HepG2 (cell line): ENCODE measurements around the gene EIF5. TPM values are rescaled to one million over a fixed set of nuclear protein-coding genes. Genes with fewer than 3 reads are reported as not detected.

Experiments used
- FOXA3 ChIP-seq: IDR thresholded peaks from 2 replicates; pipeline ENCODE4 v1.6.1; 2016; ENCODE audit warnings: missing genetic modification reagents, missing compliant biosample characterization
- MYNN ChIP-seq: sonication (generic); formaldehyde crosslinking; IDR thresholded peaks from 2 replicates; pipeline ENCODE4 v1.4.0; 2020; ENCODE audit warnings: mild to moderate bottlenecking, low read depth, missing genetic modification reagents
- ZNF10 ChIP-seq: sonication (generic); formaldehyde crosslinking; IDR thresholded peaks from 2 replicates; pipeline ENCODE4 v1.4.0; 2020; ENCODE audit warnings: mild to moderate bottlenecking, low read depth, missing genetic modification reagents, borderline replicate concordance
- ZNF33A ChIP-seq: sonication (generic); formaldehyde crosslinking; IDR thresholded peaks from 2 replicates; pipeline ENCODE4 v1.5.1; 2020; ENCODE audit warnings: missing genetic modification reagents, mild to moderate bottlenecking, moderate library complexity, borderline replicate concordance
- ZNF761 ChIP-seq: sonication (generic); formaldehyde crosslinking; conservative IDR thresholded peaks from 2 replicates; pipeline ENCODE4 v1.4.0; 2020; ENCODE audit warnings: mild to moderate bottlenecking, missing genetic modification reagents
- polyA plus RNA-seq, 8 experiments: library from polyadenylated mRNA; depleted of rRNA in 3 of 8; stranded (reverse) in 7 of 8; unstranded in 1 of 8; fragments of >200 nt; fragmentation: Illumina TruSeq in 4 of 8; extraction: Trizol in 4 of 8; gene quantifications; 2 replicates each; pipeline versions ENCODE4 v1.2.1 to v1.2.3, GENCODE V29; 2011 to 2016; ENCODE audit warnings: low read depth in 4 of 8, missing spikeins in 1 of 8, mixed read lengths in 1 of 8; ENCODE audit not compliant: insufficient read depth in 1 of 8
- total RNA-seq, 5 experiments: library from RNA; depleted of rRNA; stranded (reverse); fragments of >200 nt; fragmentation: Illumina TruSeq; extraction: Trizol; gene quantifications; 2 replicates each; pipeline ENCODE4 v1.2.3, GENCODE V29; 2016; ENCODE audit warnings: low read depth in 1 of 5
- TF ChIP-seq, protein P1 (sequence below): sonication (generic); formaldehyde crosslinking; IDR thresholded peaks from 2 replicates; pipeline ENCODE4 v1.5.1; 2020; ENCODE audit warnings: missing genetic modification reagents, mild to moderate bottlenecking, borderline replicate concordance
- TF ChIP-seq, protein P2 (sequence below): sonication (generic); formaldehyde crosslinking; IDR thresholded peaks from 2 replicates; pipeline ENCODE4 v1.5.0; 2020; ENCODE audit warnings: mild to moderate bottlenecking, missing genetic modification reagents, moderate library complexity
- TF ChIP-seq, protein P3 (sequence below): sonication (generic); formaldehyde crosslinking; IDR thresholded peaks from 2 replicates; pipeline ENCODE4 v1.4.0; 2020; ENCODE audit warnings: mild to moderate bottlenecking, missing genetic modification reagents
- TF ChIP-seq, protein P4 (sequence below): conservative IDR thresholded peaks from 2 replicates; pipeline ENCODE4 v1.6.1; 2018; ENCODE audit warnings: missing genetic modification reagents
- TF ChIP-seq, protein P5 (sequence below): sonication (generic); formaldehyde crosslinking; IDR thresholded peaks from 2 replicates; pipeline ENCODE4 v1.8.0; 2022; ENCODE audit warnings: mild to moderate bottlenecking, missing genetic modification reagents, moderate library complexity
- TF ChIP-seq, protein P6 (sequence below): sonication (generic); formaldehyde crosslinking; IDR thresholded peaks from 2 replicates; pipeline ENCODE4 v1.4.0; 2020; ENCODE audit warnings: missing genetic modification reagents

The EIF5 gene
- total and polyA plus RNA-seq, 2 of the 13 experiments (the other 11 are each of a cell fraction or from before 2014, with no cell fraction given), result 189 to 281 TPM

DNA sequence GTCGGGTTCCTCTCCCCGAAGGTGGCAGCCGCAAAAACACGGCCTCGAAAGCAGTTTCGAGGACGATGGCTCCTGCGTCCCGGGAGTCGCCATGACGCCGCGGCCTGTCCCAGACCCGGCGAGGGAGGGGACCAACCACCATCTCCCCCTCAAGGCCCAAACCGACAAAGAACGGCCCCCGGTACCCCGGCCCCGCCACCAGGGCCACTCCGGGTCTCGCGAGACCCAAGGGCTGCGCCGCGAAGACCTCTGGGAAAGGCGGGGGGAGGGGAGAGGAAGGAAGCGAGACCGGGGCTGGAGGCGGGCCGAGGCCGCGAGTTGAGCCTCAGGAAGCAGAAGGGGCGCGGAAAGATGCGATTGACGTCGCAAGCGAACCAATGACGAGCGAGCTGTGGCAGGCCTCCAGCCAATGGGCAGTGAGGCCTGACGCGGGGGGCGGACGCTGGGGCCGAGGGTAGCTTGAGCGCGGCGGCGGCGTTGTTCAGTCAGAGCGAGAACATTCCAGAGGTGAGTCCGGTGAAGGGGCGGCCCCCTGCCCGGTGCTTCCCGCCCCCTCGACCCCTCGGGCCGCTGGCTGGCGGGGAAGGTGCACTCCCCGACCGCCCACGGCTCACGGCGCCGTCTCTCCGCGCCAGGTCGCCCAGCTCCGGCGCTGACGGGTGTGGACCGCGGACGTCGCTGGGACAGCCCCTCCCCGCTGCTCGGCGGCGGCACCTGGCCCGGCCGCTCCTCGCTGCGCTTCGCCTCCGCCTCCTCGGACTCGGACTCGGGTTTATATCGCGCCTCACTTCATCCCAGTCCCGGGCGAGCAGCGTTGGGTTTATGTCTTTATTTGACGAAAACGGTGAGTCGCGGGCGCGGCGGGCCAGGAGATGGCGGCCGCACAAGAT, at the start of gene EIF5 (continued):
- TF ChIP-seq, protein P1, sequence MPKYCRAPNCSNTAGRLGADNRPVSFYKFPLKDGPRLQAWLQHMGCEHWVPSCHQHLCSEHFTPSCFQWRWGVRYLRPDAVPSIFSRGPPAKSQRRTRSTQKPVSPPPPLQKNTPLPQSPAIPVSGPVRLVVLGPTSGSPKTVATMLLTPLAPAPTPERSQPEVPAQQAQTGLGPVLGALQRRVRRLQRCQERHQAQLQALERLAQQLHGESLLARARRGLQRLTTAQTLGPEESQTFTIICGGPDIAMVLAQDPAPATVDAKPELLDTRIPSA (CRISPR knock-in tag), result peak; percentile 33
- TF ChIP-seq ZNF33A, result peak; percentile 91
- TF ChIP-seq MYNN, result peak; percentile 77; the same call in 1 of the 2 replicates
- TF ChIP-seq ZNF761, result 0 out of 2 replicates have a peak, but pooled peaks have one; percentile 28
- TF ChIP-seq, protein P2, sequence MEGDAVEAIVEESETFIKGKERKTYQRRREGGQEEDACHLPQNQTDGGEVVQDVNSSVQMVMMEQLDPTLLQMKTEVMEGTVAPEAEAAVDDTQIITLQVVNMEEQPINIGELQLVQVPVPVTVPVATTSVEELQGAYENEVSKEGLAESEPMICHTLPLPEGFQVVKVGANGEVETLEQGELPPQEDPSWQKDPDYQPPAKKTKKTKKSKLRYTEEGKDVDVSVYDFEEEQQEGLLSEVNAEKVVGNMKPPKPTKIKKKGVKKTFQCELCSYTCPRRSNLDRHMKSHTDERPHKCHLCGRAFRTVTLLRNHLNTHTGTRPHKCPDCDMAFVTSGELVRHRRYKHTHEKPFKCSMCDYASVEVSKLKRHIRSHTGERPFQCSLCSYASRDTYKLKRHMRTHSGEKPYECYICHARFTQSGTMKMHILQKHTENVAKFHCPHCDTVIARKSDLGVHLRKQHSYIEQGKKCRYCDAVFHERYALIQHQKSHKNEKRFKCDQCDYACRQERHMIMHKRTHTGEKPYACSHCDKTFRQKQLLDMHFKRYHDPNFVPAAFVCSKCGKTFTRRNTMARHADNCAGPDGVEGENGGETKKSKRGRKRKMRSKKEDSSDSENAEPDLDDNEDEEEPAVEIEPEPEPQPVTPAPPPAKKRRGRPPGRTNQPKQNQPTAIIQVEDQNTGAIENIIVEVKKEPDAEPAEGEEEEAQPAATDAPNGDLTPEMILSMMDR (CRISPR knock-in tag), result peak; percentile 23; the same call in 1 of the 2 replicates
- TF ChIP-seq, protein P3, sequence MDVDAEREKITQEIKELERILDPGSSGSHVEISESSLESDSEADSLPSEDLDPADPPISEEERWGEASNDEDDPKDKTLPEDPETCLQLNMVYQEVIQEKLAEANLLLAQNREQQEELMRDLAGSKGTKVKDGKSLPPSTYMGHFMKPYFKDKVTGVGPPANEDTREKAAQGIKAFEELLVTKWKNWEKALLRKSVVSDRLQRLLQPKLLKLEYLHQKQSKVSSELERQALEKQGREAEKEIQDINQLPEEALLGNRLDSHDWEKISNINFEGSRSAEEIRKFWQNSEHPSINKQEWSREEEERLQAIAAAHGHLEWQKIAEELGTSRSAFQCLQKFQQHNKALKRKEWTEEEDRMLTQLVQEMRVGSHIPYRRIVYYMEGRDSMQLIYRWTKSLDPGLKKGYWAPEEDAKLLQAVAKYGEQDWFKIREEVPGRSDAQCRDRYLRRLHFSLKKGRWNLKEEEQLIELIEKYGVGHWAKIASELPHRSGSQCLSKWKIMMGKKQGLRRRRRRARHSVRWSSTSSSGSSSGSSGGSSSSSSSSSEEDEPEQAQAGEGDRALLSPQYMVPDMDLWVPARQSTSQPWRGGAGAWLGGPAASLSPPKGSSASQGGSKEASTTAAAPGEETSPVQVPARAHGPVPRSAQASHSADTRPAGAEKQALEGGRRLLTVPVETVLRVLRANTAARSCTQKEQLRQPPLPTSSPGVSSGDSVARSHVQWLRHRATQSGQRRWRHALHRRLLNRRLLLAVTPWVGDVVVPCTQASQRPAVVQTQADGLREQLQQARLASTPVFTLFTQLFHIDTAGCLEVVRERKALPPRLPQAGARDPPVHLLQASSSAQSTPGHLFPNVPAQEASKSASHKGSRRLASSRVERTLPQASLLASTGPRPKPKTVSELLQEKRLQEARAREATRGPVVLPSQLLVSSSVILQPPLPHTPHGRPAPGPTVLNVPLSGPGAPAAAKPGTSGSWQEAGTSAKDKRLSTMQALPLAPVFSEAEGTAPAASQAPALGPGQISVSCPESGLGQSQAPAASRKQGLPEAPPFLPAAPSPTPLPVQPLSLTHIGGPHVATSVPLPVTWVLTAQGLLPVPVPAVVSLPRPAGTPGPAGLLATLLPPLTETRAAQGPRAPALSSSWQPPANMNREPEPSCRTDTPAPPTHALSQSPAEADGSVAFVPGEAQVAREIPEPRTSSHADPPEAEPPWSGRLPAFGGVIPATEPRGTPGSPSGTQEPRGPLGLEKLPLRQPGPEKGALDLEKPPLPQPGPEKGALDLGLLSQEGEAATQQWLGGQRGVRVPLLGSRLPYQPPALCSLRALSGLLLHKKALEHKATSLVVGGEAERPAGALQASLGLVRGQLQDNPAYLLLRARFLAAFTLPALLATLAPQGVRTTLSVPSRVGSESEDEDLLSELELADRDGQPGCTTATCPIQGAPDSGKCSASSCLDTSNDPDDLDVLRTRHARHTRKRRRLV (CRISPR knock-in tag), result peak; percentile 73; the same call in 1 of the 2 replicates
- TF ChIP-seq, protein P4, sequence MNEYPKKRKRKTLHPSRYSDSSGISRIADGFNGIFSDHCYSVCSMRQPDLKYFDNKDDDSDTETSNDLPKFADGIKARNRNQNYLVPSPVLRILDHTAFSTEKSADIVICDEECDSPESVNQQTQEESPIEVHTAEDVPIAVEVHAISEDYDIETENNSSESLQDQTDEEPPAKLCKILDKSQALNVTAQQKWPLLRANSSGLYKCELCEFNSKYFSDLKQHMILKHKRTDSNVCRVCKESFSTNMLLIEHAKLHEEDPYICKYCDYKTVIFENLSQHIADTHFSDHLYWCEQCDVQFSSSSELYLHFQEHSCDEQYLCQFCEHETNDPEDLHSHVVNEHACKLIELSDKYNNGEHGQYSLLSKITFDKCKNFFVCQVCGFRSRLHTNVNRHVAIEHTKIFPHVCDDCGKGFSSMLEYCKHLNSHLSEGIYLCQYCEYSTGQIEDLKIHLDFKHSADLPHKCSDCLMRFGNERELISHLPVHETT (CRISPR knock-in tag), result peak; percentile 98
- TF ChIP-seq ZNF10 (CRISPR knock-in tag), result no peak
- TF ChIP-seq, protein P5, sequence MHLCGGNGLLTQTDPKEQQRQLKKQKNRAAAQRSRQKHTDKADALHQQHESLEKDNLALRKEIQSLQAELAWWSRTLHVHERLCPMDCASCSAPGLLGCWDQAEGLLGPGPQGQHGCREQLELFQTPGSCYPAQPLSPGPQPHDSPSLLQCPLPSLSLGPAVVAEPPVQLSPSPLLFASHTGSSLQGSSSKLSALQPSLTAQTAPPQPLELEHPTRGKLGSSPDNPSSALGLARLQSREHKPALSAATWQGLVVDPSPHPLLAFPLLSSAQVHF (CRISPR knock-in tag), result no peak
- TF ChIP-seq, protein P6, sequence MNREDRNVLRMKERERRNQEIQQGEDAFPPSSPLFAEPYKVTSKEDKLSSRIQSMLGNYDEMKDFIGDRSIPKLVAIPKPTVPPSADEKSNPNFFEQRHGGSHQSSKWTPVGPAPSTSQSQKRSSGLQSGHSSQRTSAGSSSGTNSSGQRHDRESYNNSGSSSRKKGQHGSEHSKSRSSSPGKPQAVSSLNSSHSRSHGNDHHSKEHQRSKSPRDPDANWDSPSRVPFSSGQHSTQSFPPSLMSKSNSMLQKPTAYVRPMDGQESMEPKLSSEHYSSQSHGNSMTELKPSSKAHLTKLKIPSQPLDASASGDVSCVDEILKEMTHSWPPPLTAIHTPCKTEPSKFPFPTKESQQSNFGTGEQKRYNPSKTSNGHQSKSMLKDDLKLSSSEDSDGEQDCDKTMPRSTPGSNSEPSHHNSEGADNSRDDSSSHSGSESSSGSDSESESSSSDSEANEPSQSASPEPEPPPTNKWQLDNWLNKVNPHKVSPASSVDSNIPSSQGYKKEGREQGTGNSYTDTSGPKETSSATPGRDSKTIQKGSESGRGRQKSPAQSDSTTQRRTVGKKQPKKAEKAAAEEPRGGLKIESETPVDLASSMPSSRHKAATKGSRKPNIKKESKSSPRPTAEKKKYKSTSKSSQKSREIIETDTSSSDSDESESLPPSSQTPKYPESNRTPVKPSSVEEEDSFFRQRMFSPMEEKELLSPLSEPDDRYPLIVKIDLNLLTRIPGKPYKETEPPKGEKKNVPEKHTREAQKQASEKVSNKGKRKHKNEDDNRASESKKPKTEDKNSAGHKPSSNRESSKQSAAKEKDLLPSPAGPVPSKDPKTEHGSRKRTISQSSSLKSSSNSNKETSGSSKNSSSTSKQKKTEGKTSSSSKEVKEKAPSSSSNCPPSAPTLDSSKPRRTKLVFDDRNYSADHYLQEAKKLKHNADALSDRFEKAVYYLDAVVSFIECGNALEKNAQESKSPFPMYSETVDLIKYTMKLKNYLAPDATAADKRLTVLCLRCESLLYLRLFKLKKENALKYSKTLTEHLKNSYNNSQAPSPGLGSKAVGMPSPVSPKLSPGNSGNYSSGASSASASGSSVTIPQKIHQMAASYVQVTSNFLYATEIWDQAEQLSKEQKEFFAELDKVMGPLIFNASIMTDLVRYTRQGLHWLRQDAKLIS, result peak; percentile 78; the same call in 1 of the 2 replicates
- TF ChIP-seq FOXA3 (CRISPR knock-in tag), result no peak; the same call in 1 of the 2 replicates
